CD4-positive, alpha-beta T cell (primary cell): ENCODE results near the gene SLC4A2. TPM values are rescaled to one million over a fixed set of nuclear protein-coding genes. Genes with fewer than 3 reads are reported as not detected.

Source experiments
- ATAC-seq: fragments of 200-7000 bp; cut with Tn5 transposase; one replicate; pipeline ENCODE4 v1.10.0; 2022; ENCODE audit warnings: mild to moderate bottlenecking; ENCODE audit not compliant: poor library complexity
- CTCF ChIA-PET: fragments of 350-600 bp; sonication (Branson Sonifier 250); formaldehyde crosslinking; loops from one replicate; lab custom pipeline; 2021; ENCODE audit warnings: antibody characterized with exemption, inconsistent platforms; lab: Charles Lee
- POLR2A ChIA-PET: fragments of 350-600 bp; sonication (Branson Sonifier 250); formaldehyde crosslinking; loops from one replicate; lab custom pipeline; 2021; ENCODE audit warnings: antibody characterized with exemption, inconsistent platforms; lab: Charles Lee
- DNase-seq, 14 experiments: peaks; one replicate each; pipeline ENCODE4 v3.0.0-alpha.2; 2013 to 2020; ENCODE audit warnings: mixed read lengths in 2 of 14
- H3K27ac ChIP-seq, 2 donors: one replicate each; pipeline versions ENCODE4 v1.5.1 to v1.7.0; 2013; ENCODE audit warnings: low read length in 2 of 2, low read depth in 1 of 2, mild to moderate bottlenecking in 1 of 2
- H3K27me3 ChIP-seq, 2 experiments: 1 replicate in 1 of 2; 2 replicates in 1 of 2; pipeline versions ENCODE4 v1.6.1 to v1.7.0; 2013; ENCODE audit warnings: low read length in 2 of 2, control low read depth in 1 of 2, mild to moderate bottlenecking in 1 of 2, moderate library complexity in 1 of 2; ENCODE audit not compliant: insufficient read depth in 2 of 2, control insufficient read depth in 1 of 2
- H3K36me3 ChIP-seq: one replicate; pipeline ENCODE4 v1.6.1; 2013; ENCODE audit warnings: low read length, control low read depth; ENCODE audit not compliant: insufficient read depth
- H3K4me1 ChIP-seq: one replicate; pipeline ENCODE4 v1.6.1; 2013; ENCODE audit warnings: low read length, control low read depth; ENCODE audit not compliant: insufficient read depth
- H3K4me3 ChIP-seq: one replicate; pipeline ENCODE4 v1.5.1; 2013; ENCODE audit warnings: mild to moderate bottlenecking, low read length, moderate library complexity
- H3K9me3 ChIP-seq, 2 experiments: 1 replicate in 1 of 2; 2 replicates in 1 of 2; pipeline versions ENCODE4 v1.6.1 to v1.7.0; 2013; ENCODE audit warnings: low read length in 2 of 2, mild to moderate bottlenecking in 2 of 2, control low read depth in 1 of 2, moderate library complexity in 1 of 2; ENCODE audit not compliant: control insufficient read depth in 1 of 2, insufficient read depth in 1 of 2
- H3K27ac Mint-ChIP-seq: one replicate; pipeline ENCODE4 v1.8.0; 2020; ENCODE audit warnings: mixed read lengths
- H3K27me3 Mint-ChIP-seq: one replicate; pipeline ENCODE4 v1.8.0; 2021; ENCODE audit warnings: mixed read lengths
- H3K36me3 Mint-ChIP-seq: one replicate; pipeline ENCODE4 v1.8.0; 2021; ENCODE audit warnings: low read depth, mixed read lengths
- H3K4me1 Mint-ChIP-seq: one replicate; pipeline ENCODE4 v1.8.0; 2021; ENCODE audit warnings: low read depth, mixed read lengths
- H3K4me3 Mint-ChIP-seq: one replicate; pipeline ENCODE4 v1.8.0; 2020; ENCODE audit warnings: mild to moderate bottlenecking, mixed read lengths
- H3K9me3 Mint-ChIP-seq: one replicate; pipeline ENCODE4 v1.8.0; 2020; ENCODE audit warnings: mixed read lengths
- CTCF ChIP-seq: fragments of 200-600 bp; IDR thresholded peaks from one replicate; pipeline ENCODE4 v1.8.0; 2022; ENCODE audit warnings: antibody characterized with exemption, mild to moderate bottlenecking
- intact Hi-C, 2 experiments: fragments of 100-400 bp; cut with DNase I in 1 of 2; cut with micrococcal nuclease in 1 of 2; formaldehyde crosslinking; loops; one replicate each; pipeline versions ENCODE4 v1.15.1 to v1.9.0; 2023 to 2025; cut with DNase I, micrococcal nuclease
- total RNA-seq, 174 experiments: library from RNA in 2 of 174; stranded (reverse) in 2 of 174; gene quantifications; one replicate each; pipeline ENCODE4 v1.2.3 and lab custom pipeline; 2021 to 2026

Gene SLC4A2
- total RNA-seq, 2 experiments from 2014 or later: 27.1 to 31.4 TPM

DNA sequence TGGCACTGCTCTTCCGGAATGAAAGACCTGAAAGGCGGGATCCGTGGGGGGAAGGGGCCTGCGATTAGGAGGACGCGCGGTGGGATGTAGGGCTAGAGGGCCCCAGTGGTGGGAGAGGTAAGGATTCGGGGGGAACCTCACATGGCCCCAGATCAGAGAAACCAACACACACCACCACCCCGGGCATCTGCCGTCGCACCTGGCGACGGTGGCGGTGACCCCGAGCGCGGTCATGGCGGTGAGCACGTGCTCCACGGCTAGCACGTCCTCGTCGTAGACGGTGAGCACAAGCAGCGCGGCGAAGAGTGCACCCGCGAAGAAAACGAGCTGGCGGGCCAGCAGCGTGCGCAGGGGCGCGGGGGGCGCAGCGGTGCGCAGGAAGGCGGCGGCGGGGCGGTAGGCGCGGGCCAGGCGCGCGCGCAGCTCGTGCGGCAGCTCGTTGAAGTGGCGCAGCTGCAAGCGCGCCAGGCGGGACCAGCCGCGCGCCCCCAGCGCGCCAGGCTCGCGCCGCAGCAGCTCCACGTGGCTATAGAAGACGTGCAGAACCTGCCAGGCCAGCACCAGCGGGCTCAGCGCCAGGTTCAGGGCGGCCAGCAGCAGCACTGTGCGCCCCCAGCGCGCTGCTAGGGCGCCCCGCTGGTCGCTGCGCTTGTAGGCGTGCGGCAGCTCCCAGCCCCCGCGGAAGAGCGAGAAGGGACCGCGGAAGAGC lies 40.8 kb upstream of the SLC4A2 start:
- intact Hi-C loops: loop anchor here (1.0 to 10.0 kb wide), 5 partner anchors 39 to 916 kb away; partner anchors contain the start of genes CDK5 (in 2 of the 2) and SLC4A2 (in 2 of the 2)
- H3K36me3 Mint-ChIP-seq: peaks cover 8% of the 10 kb centered on the region
- DNase-seq: peak in 11 of 14 experiments; percentile 23 to 81 (median 44)
- peaks cover 10% of the 10 kb centered on the region for H3K27me3 Mint-ChIP-seq
- Histone ChIP-seq H3K27me3 (peaks cover 4 to 7% of the 10 kb centered on the region in 2 experiments), H3K9me3 (no peaks in the 10 kb centered on the region), H3K4me1 (peaks cover 60% of the 10 kb centered on the region), H3K4me3 (peak overlapping the region; percentile 52), H3K36me3 (no peaks in the 10 kb centered on the region), H3K27ac (no peak overlapping the region)
- POLR2A ChIA-PET: interaction anchor here (0.6 to 4.7 kb wide), 17 partner anchors 9 to 537 kb away, joined by 3 to 50 read pairs (median 4); partner anchors contain the start of genes ABCB8, FASTK and TMUB1
- H3K4me3 Mint-ChIP-seq: peak overlapping the region; percentile 82
- H3K27ac Mint-ChIP-seq: peak overlapping the region; percentile 83
- H3K9me3 Mint-ChIP-seq: no peaks in the 10 kb centered on the region
- CTCF ChIA-PET: interaction anchor here (0.6 to 4.6 kb wide), 21 partner anchors 8 to 122 kb away, joined by 3 to 39 read pairs (median 4); partner anchors contain the start of gene ABCB8
- peak; percentile 25 for ATAC-seq
- peak; percentile 53 for TF ChIP-seq CTCF
- peaks cover 57% of the 10 kb centered on the region for H3K4me1 Mint-ChIP-seq

DNA sequence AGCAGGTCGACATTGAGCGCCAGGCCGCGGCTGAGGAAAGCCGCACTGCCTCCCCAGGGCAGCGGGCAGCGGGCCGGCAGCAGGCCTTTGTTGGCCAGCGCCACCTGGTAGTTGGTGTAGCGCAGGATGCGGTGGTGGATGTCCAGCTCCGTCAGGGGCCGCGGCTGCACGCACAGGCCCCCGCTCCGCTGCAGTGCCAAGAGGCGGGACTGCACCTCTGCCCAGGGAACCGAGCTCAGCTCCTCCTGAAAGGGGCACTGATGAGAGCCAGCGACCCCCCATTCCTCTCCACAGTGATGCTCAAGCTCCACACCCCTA lies 40.3 kb upstream of the SLC4A2 start:
- H3K27ac ChIP-seq: no peak overlapping the region
- Mint-ChIP-seq H3K27me3 (peaks cover 10% of the 10 kb centered on the region), H3K27ac (peak overlapping the region; percentile 47), H3K4me1 (peaks cover 52% of the 10 kb centered on the region), H3K36me3 (peaks cover 8% of the 10 kb centered on the region), H3K9me3 (no peaks in the 10 kb centered on the region), H3K4me3 (peak overlapping the region; percentile 82)
- CTCF ChIA-PET: interaction anchor here (0.8 to 4.6 kb wide), 14 partner anchors 9 to 81 kb away, joined by 3 to 39 read pairs (median 6); partner anchors contain the start of gene ABCB8
- ATAC-seq (no peak), DNase-seq (no peak)
- no peaks in the 10 kb centered on the region for H3K9me3 ChIP-seq
- H3K27me3 ChIP-seq: peaks cover 4 to 7% of the 10 kb centered on the region in 2 experiments
- H3K36me3 ChIP-seq: no peaks in the 10 kb centered on the region
- H3K4me3 ChIP-seq: peak overlapping the region; percentile 19
- POLR2A ChIA-PET: interaction anchor here (0.6 to 4.7 kb wide), 13 partner anchors 9 to 538 kb away, joined by 3 to 50 read pairs (median 4); partner anchors contain the start of genes ABCB8 and FASTK
- peaks cover 55% of the 10 kb centered on the region for H3K4me1 ChIP-seq
- intact Hi-C loops: loop anchor here (5.0 to 10.0 kb wide), 3 partner anchors 38 to 916 kb away; partner anchors contain the start of genes CDK5 (in 2 of the 2) and SLC4A2 (in 2 of the 2)
- TF ChIP-seq CTCF: no peak

DNA sequence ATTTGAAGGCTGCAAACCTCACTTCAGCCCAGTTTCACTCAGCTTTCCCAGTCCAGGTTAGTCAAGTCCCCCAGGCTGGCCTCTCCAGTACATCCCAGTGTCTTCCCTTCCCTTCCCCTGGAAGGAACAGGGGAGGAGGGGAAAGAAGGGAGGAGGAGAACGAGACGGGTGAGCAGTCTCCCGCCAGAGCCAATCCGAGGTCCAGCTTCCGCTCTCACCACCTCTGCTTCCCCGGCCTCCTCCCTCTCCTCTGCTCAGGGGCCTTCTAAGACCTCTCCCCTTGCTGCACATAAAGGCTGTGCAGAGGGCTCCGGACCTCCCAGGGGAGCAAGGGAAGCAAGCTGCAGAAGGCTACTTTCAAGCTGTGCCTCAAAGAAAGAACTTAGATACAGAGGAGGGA lies 39.2 kb upstream of the SLC4A2 start:
- TF ChIP-seq CTCF: no peak
- peaks cover 4 to 7% of the 10 kb centered on the region in 2 experiments for H3K27me3 ChIP-seq
- Mint-ChIP-seq H3K27ac (peak overlapping the region; percentile 56), H3K36me3 (peaks cover 4% of the 10 kb centered on the region), H3K4me1 (peaks cover 42% of the 10 kb centered on the region), H3K27me3 (peaks cover 10% of the 10 kb centered on the region), H3K9me3 (no peaks in the 10 kb centered on the region), H3K4me3 (peak overlapping the region; percentile 65)
- intact Hi-C loops: no loop called here
- ChIA-PET CTCF (interaction anchor here (3.4 to 4.6 kb wide), 2 partner anchors 8 to 57 kb away, joined by 15 to 39 read pairs; partner anchors contain the start of gene ABCB8), POLR2A (interaction anchor here (4.7 kb wide), 1 partner anchor 11 kb away, joined by 50 read pairs; no protein-coding TSS in a partner anchor)
- H3K9me3 ChIP-seq: no peaks in the 10 kb centered on the region
- H3K36me3 ChIP-seq: no peaks in the 10 kb centered on the region
- H3K4me3 ChIP-seq: no peak overlapping the region
- no peak overlapping the region for H3K27ac ChIP-seq
- H3K4me1 ChIP-seq: peaks cover 43% of the 10 kb centered on the region
- ATAC-seq: no peak
- DNase-seq: no peak
